ENCODE data around the gene GPR108. TPM values are rescaled to one million over a fixed set of nuclear protein-coding genes. Genes with fewer than 3 reads are reported as not detected.

GPR108 gene
- total RNA-seq, 4 donors from 2014 or later: 44.0 to 68.8 (median 60.1) TPM

- H3K27ac ChIP-seq: peak overlapping the region; percentile 84 to 99 (median 92)
- H3K4me3 ChIP-seq: peak overlapping the region in 1 of 2 donors; percentile 93
- peak; percentile 19 for ATAC-seq
- H3K9me3 ChIP-seq: no peaks in the 10 kb centered on the region
- WGBS, 2 donors (ENCODE audit: low coverage in 1 of 2): 5% methylated on average over 6 of the region's 13 CpGs; no CpG with 5 or more reads in 1 of the 2 donors
- peaks cover 0 to 67% (median 24%) of the 10 kb centered on the region in 3 donors for H3K4me1 ChIP-seq
- TF ChIP-seq POLR2AphosphoS5 (IDR thresholded peaks at IDR 0.05) (peak; percentile 81), EP300 (IDR thresholded peaks at IDR 0.05) (no peak), POLR2A (IDR thresholded peaks at IDR 0.05) (peak in 1 of 2 donors; percentile 13), CTCF (IDR thresholded peaks at IDR 0.05) (peak in 3 of 4 experiments; percentile 71 to 77 (median 75))
- H3K27me3 ChIP-seq: no peaks in the 10 kb centered on the region
- peaks cover 0 to 25% of the 10 kb centered on the region in 2 donors for H3K36me3 ChIP-seq
Observed at GRCh38 chr19:6737873-6738786, 750 bp upstream of the GPR108 start.

- Histone ChIP-seq H3K9me3 (no peaks in the 10 kb centered on the region), H3K36me3 (peaks cover 0 to 25% of the 10 kb centered on the region in 2 donors), H3K4me3 (peak overlapping the region; percentile 57 to 81), H3K27ac (peak overlapping the region; percentile 78 to 98 (median 96)), H3K27me3 (no peaks in the 10 kb centered on the region), H3K4me1 (peaks cover 0 to 55% (median 24%) of the 10 kb centered on the region in 3 donors)
- no peak for ATAC-seq
- TF ChIP-seq POLR2AphosphoS5 (IDR thresholded peaks at IDR 0.05) (no peak), CTCF (IDR thresholded peaks at IDR 0.05) (no peak), EP300 (IDR thresholded peaks at IDR 0.05) (no peak), POLR2A (IDR thresholded peaks at IDR 0.05) (no peak)
- WGBS, 2 donors (ENCODE audit: low coverage in 1 of 2): 0% methylated on average over 6 to 7 of the region's 16 CpGs
Observed at GRCh38 chr19:6736917-6737283, 480 bp downstream of the GPR108 start.

- Histone ChIP-seq H3K4me3 (peak overlapping the region; percentile 57 to 81), H3K27me3 (no peaks in the 10 kb centered on the region), H3K36me3 (peaks cover 0 to 31% of the 10 kb centered on the region in 2 donors), H3K4me1 (peaks cover 0 to 49% (median 24%) of the 10 kb centered on the region in 3 donors), H3K9me3 (no peaks in the 10 kb centered on the region), H3K27ac (peak overlapping the region; percentile 78 to 98 (median 96))
- WGBS, 2 donors (ENCODE audit: low coverage in 1 of 2): 40 to 57% methylated on average over 1 to 6 of the region's 25 CpGs
- TF ChIP-seq CTCF (IDR thresholded peaks at IDR 0.05) (peak in 3 of 4 experiments; percentile 70 to 81 (median 73)), POLR2AphosphoS5 (IDR thresholded peaks at IDR 0.05) (no peak)
- peak; percentile 10 for ATAC-seq
Observed at GRCh38 chr19:6736169-6736916, 1.0 kb downstream of the GPR108 start.

- Histone ChIP-seq H3K27me3 (no peaks in the 10 kb centered on the region), H3K4me3 (peak overlapping the region in 1 of 2 donors; percentile 81), H3K27ac (peak overlapping the region in 3 of 4 donors; percentile 93 to 98 (median 98)), H3K9me3 (no peaks in the 10 kb centered on the region), H3K36me3 (peaks cover 0 to 40% of the 10 kb centered on the region in 2 donors), H3K4me1 (peaks cover 0 to 44% (median 24%) of the 10 kb centered on the region in 3 donors)
- no peak for TF ChIP-seq EP300 (IDR thresholded peaks at IDR 0.05)
- TF ChIP-seq POLR2AphosphoS5 (IDR thresholded peaks at IDR 0.05): no peak
- TF ChIP-seq CTCF (IDR thresholded peaks at IDR 0.05): no peak
- ATAC-seq: no peak
- WGBS, 2 donors (ENCODE audit: low coverage in 1 of 2): 70 to 71% methylated on average over 4 to 6 of the region's 15 CpGs
Observed at GRCh38 chr19:6735181-6735911, 2.0 kb downstream of the GPR108 start.
